KG1 (cell line): ENCODE data around the gene CUX1.

Experiments used
- DNase-seq: peaks from one replicate; lab custom pipeline; 2025; lab: John Stamatoyannopoulos, UW

Gene CUX1

GRCh38 chr7:101896316-101896715 is 78.9 kb downstream of the CUX1 start:
- no peak for DNase-seq

- DNase-seq, result no peak
Measured at GRCh38 chr7:101896941-101897340, 79.5 kb downstream of the CUX1 start.

- no peak for DNase-seq
Measured at GRCh38 chr7:101898106-101898505, 80.7 kb downstream of the CUX1 start.

GRCh38 chr7:101899616-101900015 is 82.2 kb downstream of the CUX1 start:
- no peak for DNase-seq

- no peak for DNase-seq
Measured at GRCh38 chr7:101900103-101900502, 82.7 kb downstream of the CUX1 start.

- DNase-seq, result no peak
Measured at GRCh38 chr7:101901661-101902491, 84.5 kb downstream of the CUX1 start.

- no peak for DNase-seq
Measured at GRCh38 chr7:101902680-101903514, 85.5 kb downstream of the CUX1 start.

GRCh38 chr7:101903515-101903868 is 86.1 kb downstream of the CUX1 start:
- DNase-seq, result no peak

GRCh38 chr7:101904019-101904418 is 86.6 kb downstream of the CUX1 start:
- no peak for DNase-seq

- no peak for DNase-seq
Measured at GRCh38 chr7:101905203-101905865, 87.9 kb downstream of the CUX1 start.

- DNase-seq, result no peak
Measured at GRCh38 chr7:101906291-101907240, 89.1 kb downstream of the CUX1 start.

GRCh38 chr7:101910991-101911799 is 93.8 kb downstream of the CUX1 start:
- no peak for DNase-seq

- DNase-seq, result no peak
Measured at GRCh38 chr7:101911800-101912715, 94.6 kb downstream of the CUX1 start.

GRCh38 chr7:101912716-101913110 is 95.3 kb downstream of the CUX1 start:
- DNase-seq, result no peak

GRCh38 chr7:101913247-101913721 is 95.9 kb downstream of the CUX1 start:
- DNase-seq, result no peak

- no peak for DNase-seq
Measured at GRCh38 chr7:101913851-101914250, 96.4 kb downstream of the CUX1 start.

- DNase-seq, result no peak
Measured at GRCh38 chr7:101915000-101915399, 97.6 kb downstream of the CUX1 start.

- DNase-seq, result no peak
Measured at GRCh38 chr7:101916041-101916800, 98.8 kb downstream of the CUX1 start.

- no peak for DNase-seq
Measured at GRCh38 chr7:101916876-101917275, 99.5 kb downstream of the CUX1 start.
